Liver (tissue), 9 donors: ENCODE data around the gene CEBPG. TPM values are rescaled to one million over a fixed set of nuclear protein-coding genes. Genes with fewer than 3 reads are reported as not detected.
A peak's percentile ranks its signal among the peaks of the same experiment; 100 is the strongest.

Experiments
- DNase-seq: peaks from one replicate; pipeline ENCODE4 v3.0.0-alpha.2; 2017; ENCODE audit warnings: low spot score
- H3K27ac ChIP-seq, 2 donors: one replicate each; pipeline ENCODE4 v1.7.0; 2013; ENCODE audit warnings: inconsistent platforms in 2 of 2, low read length in 2 of 2, control low read depth in 1 of 2, low read depth in 1 of 2, mild to moderate bottlenecking in 1 of 2
- H3K27me3 ChIP-seq, 4 donors: one replicate each; pipeline versions ENCODE4 v1.6.1 to v1.7.0; 2013; ENCODE audit warnings: low read length in 3 of 4, inconsistent platforms in 1 of 4, mild to moderate bottlenecking in 1 of 4, moderate library complexity in 1 of 4; ENCODE audit not compliant: control insufficient read depth in 4 of 4, insufficient read depth in 4 of 4
- H3K36me3 ChIP-seq, 4 donors: one replicate each; pipeline versions ENCODE4 v1.6.1 to v1.7.0; 2013; ENCODE audit warnings: low read length in 3 of 4, mild to moderate bottlenecking in 3 of 4, low read depth in 1 of 4, moderate library complexity in 1 of 4; ENCODE audit not compliant: control insufficient read depth in 4 of 4, insufficient read depth in 3 of 4
- H3K4me1 ChIP-seq, 4 donors: one replicate each; pipeline versions ENCODE4 v1.6.1 to v1.7.0; 2013; ENCODE audit warnings: low read length in 3 of 4, mild to moderate bottlenecking in 3 of 4, moderate library complexity in 1 of 4; ENCODE audit not compliant: control insufficient read depth in 4 of 4, insufficient read depth in 4 of 4
- H3K4me3 ChIP-seq, 3 donors: one replicate each; pipeline versions ENCODE4 v1.6.1 to v1.7.0; 2013; ENCODE audit warnings: low read length in 3 of 3, control low read depth in 1 of 3, low read depth in 1 of 3, mild to moderate bottlenecking in 1 of 3
- H3K9ac ChIP-seq, 2 donors: one replicate each; pipeline ENCODE4 v1.7.0; 2013; ENCODE audit warnings: low read length in 2 of 2, mild to moderate bottlenecking in 2 of 2, moderate library complexity in 2 of 2, control low read depth in 1 of 2, low read depth in 1 of 2
- H3K9me3 ChIP-seq, 4 donors: one replicate each; pipeline versions ENCODE4 v1.6.1 to v1.7.0; 2013; ENCODE audit warnings: low read length in 3 of 4; ENCODE audit not compliant: control insufficient read depth in 4 of 4
- EGR1 ChIP-seq, 2 donors: IDR thresholded peaks; 2 replicates each; pipeline ENCODE4 v1.6.1; 2016 to 2018; ENCODE audit warnings: antibody characterized with exemption in 2 of 2, low read depth in 2 of 2
- FOXA1 ChIP-seq: IDR thresholded peaks from 2 replicates; pipeline ENCODE4 v1.6.1; 2016; ENCODE audit warnings: antibody characterized with exemption
- FOXA2 ChIP-seq: IDR thresholded peaks from 2 replicates; pipeline ENCODE4 v1.6.1; 2016; ENCODE audit warnings: antibody characterized with exemption
- HNF4A ChIP-seq, 2 donors: conservative IDR thresholded peaks; 2 replicates each; pipeline ENCODE4 v1.6.1; 2016; ENCODE audit warnings: antibody characterized with exemption in 2 of 2, mild to moderate bottlenecking in 2 of 2
- HNF4G ChIP-seq: IDR thresholded peaks from 2 replicates; pipeline ENCODE4 v1.6.1; 2016; ENCODE audit warnings: antibody characterized with exemption
- JUND ChIP-seq, 2 donors: IDR thresholded peaks; 2 replicates each; pipeline ENCODE4 v1.6.1; 2016; ENCODE audit warnings: antibody characterized with exemption in 2 of 2
- NR2F2 ChIP-seq: IDR thresholded peaks from 2 replicates; pipeline ENCODE4 v1.6.1; 2016; ENCODE audit warnings: antibody characterized with exemption
- RAD21 ChIP-seq, 2 donors: IDR thresholded peaks; 2 replicates each; pipeline ENCODE4 v1.6.1; 2016; ENCODE audit warnings: antibody characterized with exemption in 2 of 2, mild to moderate bottlenecking in 2 of 2
- RXRA ChIP-seq, 2 donors: IDR thresholded peaks; 2 replicates each; pipeline ENCODE4 v1.6.1; 2017 to 2018; ENCODE audit warnings: antibody characterized with exemption in 2 of 2, mild to moderate bottlenecking in 1 of 2
- SP1 ChIP-seq: IDR thresholded peaks from 2 replicates; pipeline ENCODE4 v1.6.1; 2018; ENCODE audit warnings: antibody characterized with exemption, mild to moderate bottlenecking
- YY1 ChIP-seq: IDR thresholded peaks from 2 replicates; pipeline ENCODE4 v1.6.1; 2016; ENCODE audit warnings: antibody characterized with exemption, mild to moderate bottlenecking
- WGBS: extraction: QIAGEN DNeasy Blood & Tissue Kit; methylation state at CpG from one replicate; pipeline ENCODE4 v1.1.7; 2013; 5-methylcytosine and 5-hydroxymethylcytosine counted together
- polyA plus RNA-seq, 2 donors: library from polyadenylated mRNA; stranded (reverse) in 1 of 2; unstranded in 1 of 2; fragments of 200-250 nt in 1 of 2; fragments of >200 nt in 1 of 2; fragmentation: Nextera tagmentation in 1 of 2; extraction: Ambion mirVana in 1 of 2; gene quantifications; one replicate each; pipeline versions ENCODE4 v1.2.1 to v1.2.3, GENCODE V29; 2013 to 2015
- total RNA-seq, 2 donors: library from RNA; depleted of rRNA; stranded (reverse); fragments of >200 nt; gene quantifications; one replicate each; pipeline ENCODE4 v1.2.3, GENCODE V29; 2014
- TF ChIP-seq, protein P1 (sequence below): IDR thresholded peaks from 2 replicates; pipeline ENCODE4 v1.6.1; 2016; ENCODE audit warnings: antibody characterized with exemption, mild to moderate bottlenecking
- TF ChIP-seq, protein P2 (sequence below): IDR thresholded peaks from 2 replicates; pipeline ENCODE4 v1.6.1; 2016; ENCODE audit warnings: antibody characterized with exemption
- TF ChIP-seq, protein P3 (sequence below): IDR thresholded peaks from 2 replicates; pipeline ENCODE4 v1.6.1; 2016; ENCODE audit warnings: antibody characterized with exemption
- TF ChIP-seq, protein P4 (sequence below): fragments of 150-350 bp; IDR thresholded peaks from 2 replicates; pipeline ENCODE4 v1.5.1; 2017; ENCODE audit warnings: improper control_type of control experiment, low read depth, low read length; ENCODE audit not compliant: missing input control
- donor health status: healthy.
- donor health status: healthy.
- donor health status: healthy.
- donor health status: healthy.
- donor health status: healthy.

The CEBPG gene
- total and polyA plus RNA-seq, 4 donors = 16.9 to 36.1 (median 24.2) TPM

DNA sequence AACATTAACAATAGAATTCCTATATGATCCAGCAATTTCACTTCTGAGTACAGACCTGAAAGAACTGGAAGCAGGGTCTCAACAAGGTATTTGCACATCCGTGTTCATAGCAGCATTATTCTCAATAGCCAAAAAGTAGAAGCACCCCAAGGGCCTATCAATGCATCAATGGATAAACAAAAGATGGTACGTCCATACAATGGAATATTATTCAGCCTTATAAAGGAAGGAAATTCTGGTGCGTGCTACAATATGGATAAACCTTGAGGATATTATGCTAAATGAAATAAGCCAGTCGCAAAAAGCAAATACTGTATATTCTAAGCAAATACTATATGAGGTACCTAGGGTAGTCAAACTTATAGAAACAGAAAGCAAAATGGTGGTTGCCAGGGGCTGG lies 40.4 kb upstream of the CEBPG start (continued):
- TF ChIP-seq FOXA1 = no peak
- no peak for TF ChIP-seq FOXA2

DNA sequence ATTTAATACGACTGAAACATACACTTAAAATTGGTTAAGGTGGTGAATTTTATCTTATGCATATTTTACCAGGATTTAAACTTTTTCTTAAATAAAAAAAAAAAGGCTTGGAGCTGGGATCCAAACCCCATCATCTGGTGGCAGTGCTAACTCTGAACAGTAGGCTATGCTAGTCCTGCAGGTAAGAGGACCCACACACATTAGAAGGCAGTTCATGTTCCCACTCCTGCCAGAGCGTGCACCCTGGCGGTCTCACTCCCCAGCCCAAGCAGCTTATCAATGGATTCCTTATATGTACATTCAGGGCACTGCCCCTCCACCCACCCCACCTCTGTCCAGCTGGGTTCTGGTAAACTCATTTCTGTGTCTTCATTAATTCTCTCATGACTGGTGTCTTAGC lies 39.9 kb upstream of the CEBPG start:
- 61% methylated on average over 3 of the region's 3 CpGs for WGBS
- peaks cover 2 to 32% (median 17%) of the 10 kb centered on the region in 4 donors for H3K4me1 ChIP-seq
- no peaks in the 10 kb centered on the region for H3K9me3 ChIP-seq
- no peak overlapping the region for H3K9ac ChIP-seq
- no peaks in the 10 kb centered on the region for H3K36me3 ChIP-seq
- H3K27me3 ChIP-seq = no peaks in the 10 kb centered on the region
- H3K4me3 ChIP-seq = no peak overlapping the region
- DNase-seq = no peak
- TF ChIP-seq SP1 (no peak), FOXA2 (no peak), NR2F2 (no peak), RAD21 (IDR thresholded peaks at IDR 0.05) (peak; percentile 72 to 80), JUND (IDR thresholded peaks at IDR 0.05) (no peak), EGR1 (IDR thresholded peaks at IDR 0.05; ENCODE audit: low read depth in 2 of 2) (no peak), YY1 (no peak), RXRA (IDR thresholded peaks at IDR 0.05) (peak in 1 of 2 donors; percentile 6), HNF4G (no peak), HNF4A (conservative IDR thresholded peaks at IDR 0.05) (peak in 1 of 2 donors; percentile 12)
- TF ChIP-seq, protein P1, sequence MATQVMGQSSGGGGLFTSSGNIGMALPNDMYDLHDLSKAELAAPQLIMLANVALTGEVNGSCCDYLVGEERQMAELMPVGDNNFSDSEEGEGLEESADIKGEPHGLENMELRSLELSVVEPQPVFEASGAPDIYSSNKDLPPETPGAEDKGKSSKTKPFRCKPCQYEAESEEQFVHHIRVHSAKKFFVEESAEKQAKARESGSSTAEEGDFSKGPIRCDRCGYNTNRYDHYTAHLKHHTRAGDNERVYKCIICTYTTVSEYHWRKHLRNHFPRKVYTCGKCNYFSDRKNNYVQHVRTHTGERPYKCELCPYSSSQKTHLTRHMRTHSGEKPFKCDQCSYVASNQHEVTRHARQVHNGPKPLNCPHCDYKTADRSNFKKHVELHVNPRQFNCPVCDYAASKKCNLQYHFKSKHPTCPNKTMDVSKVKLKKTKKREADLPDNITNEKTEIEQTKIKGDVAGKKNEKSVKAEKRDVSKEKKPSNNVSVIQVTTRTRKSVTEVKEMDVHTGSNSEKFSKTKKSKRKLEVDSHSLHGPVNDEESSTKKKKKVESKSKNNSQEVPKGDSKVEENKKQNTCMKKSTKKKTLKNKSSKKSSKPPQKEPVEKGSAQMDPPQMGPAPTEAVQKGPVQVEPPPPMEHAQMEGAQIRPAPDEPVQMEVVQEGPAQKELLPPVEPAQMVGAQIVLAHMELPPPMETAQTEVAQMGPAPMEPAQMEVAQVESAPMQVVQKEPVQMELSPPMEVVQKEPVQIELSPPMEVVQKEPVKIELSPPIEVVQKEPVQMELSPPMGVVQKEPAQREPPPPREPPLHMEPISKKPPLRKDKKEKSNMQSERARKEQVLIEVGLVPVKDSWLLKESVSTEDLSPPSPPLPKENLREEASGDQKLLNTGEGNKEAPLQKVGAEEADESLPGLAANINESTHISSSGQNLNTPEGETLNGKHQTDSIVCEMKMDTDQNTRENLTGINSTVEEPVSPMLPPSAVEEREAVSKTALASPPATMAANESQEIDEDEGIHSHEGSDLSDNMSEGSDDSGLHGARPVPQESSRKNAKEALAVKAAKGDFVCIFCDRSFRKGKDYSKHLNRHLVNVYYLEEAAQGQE = no peak
- TF ChIP-seq, protein P2, sequence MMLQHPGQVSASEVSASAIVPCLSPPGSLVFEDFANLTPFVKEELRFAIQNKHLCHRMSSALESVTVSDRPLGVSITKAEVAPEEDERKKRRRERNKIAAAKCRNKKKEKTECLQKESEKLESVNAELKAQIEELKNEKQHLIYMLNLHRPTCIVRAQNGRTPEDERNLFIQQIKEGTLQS = no peak
- TF ChIP-seq, protein P3, sequence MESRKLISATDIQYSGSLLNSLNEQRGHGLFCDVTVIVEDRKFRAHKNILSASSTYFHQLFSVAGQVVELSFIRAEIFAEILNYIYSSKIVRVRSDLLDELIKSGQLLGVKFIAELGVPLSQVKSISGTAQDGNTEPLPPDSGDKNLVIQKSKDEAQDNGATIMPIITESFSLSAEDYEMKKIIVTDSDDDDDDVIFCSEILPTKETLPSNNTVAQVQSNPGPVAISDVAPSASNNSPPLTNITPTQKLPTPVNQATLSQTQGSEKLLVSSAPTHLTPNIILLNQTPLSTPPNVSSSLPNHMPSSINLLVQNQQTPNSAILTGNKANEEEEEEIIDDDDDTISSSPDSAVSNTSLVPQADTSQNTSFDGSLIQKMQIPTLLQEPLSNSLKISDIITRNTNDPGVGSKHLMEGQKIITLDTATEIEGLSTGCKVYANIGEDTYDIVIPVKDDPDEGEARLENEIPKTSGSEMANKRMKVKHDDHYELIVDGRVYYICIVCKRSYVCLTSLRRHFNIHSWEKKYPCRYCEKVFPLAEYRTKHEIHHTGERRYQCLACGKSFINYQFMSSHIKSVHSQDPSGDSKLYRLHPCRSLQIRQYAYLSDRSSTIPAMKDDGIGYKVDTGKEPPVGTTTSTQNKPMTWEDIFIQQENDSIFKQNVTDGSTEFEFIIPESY = no peak
- TF ChIP-seq, protein P4, sequence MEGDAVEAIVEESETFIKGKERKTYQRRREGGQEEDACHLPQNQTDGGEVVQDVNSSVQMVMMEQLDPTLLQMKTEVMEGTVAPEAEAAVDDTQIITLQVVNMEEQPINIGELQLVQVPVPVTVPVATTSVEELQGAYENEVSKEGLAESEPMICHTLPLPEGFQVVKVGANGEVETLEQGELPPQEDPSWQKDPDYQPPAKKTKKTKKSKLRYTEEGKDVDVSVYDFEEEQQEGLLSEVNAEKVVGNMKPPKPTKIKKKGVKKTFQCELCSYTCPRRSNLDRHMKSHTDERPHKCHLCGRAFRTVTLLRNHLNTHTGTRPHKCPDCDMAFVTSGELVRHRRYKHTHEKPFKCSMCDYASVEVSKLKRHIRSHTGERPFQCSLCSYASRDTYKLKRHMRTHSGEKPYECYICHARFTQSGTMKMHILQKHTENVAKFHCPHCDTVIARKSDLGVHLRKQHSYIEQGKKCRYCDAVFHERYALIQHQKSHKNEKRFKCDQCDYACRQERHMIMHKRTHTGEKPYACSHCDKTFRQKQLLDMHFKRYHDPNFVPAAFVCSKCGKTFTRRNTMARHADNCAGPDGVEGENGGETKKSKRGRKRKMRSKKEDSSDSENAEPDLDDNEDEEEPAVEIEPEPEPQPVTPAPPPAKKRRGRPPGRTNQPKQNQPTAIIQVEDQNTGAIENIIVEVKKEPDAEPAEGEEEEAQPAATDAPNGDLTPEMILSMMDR = peak; percentile 47
- H3K27ac ChIP-seq = peak overlapping the region in 1 of 2 donors; percentile 37

DNA sequence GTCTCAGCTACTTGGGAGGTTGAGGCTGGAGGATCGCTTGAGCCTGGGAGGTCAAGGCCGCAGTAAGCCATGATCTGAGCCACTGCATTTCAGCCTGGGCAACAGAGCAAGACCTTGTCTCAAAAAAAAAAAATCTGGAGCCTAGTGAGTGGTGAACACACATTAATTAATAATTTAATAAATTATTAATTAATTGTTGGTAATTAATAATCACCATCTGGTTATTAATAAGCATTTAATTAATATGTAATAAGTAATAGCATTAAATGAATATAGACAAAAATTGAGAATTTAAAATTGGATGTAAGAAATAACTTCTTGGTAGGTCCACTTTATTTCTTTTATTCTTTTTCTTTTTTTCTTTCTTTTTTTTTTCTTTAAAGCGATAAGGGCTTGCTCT lies 39.2 kb upstream of the CEBPG start:
- H3K4me1 ChIP-seq = peaks cover 8 to 33% (median 17%) of the 10 kb centered on the region in 4 donors
- H3K27ac ChIP-seq = no peak overlapping the region
- no peak for TF ChIP-seq YY1
- TF ChIP-seq FOXA1 = no peak
- TF ChIP-seq RXRA (IDR thresholded peaks at IDR 0.05) = no peak
- TF ChIP-seq, protein P2 = no peak
- no peak for DNase-seq
- WGBS = 96% methylated on average over 3 of the region's 3 CpGs
- no peaks in the 10 kb centered on the region for H3K9me3 ChIP-seq
- no peaks in the 10 kb centered on the region for H3K36me3 ChIP-seq
- no peak overlapping the region for H3K9ac ChIP-seq
- H3K4me3 ChIP-seq = no peak overlapping the region
- no peaks in the 10 kb centered on the region for H3K27me3 ChIP-seq
